T47D (cell line): ENCODE data around the gene SPTLC1.
"Not testable (repeated sequence)": the region's sequence is repeated elsewhere in the genome, so short reads cannot be mapped to it uniquely, and the experiment has no call there.

Source experiments
- DNase-seq, 2 experiments: peaks; one replicate each; pipeline versions ENCODE4 v3.0.0 to v3.0.0-alpha.2; 2011 to 2012; ENCODE audit warnings: low read depth in 1 of 2, low spot score in 1 of 2
- JUND ChIP-seq: IDR thresholded peaks from 2 replicates; pipeline ENCODE4 v1.6.1; 2012; ENCODE audit warnings: low read depth
- in situ Hi-C: cut with HindIII; loops from 2 replicates; pipeline ENCODE4 v1.10.0; 2016; ENCODE audit warnings: low sequenced_read_pairs, low pct_unique_long_range_greater_than_20kb

SPTLC1 gene

GRCh38 chr9:92135576-92135975 lies 20.4 kb upstream of the SPTLC1 start:
- DNase-seq = no peak
- no peak for TF ChIP-seq JUND
- in situ Hi-C loops = no loop called here

- peak; percentile 59 to 74 for DNase-seq
- in situ Hi-C loops = no loop called here
- TF ChIP-seq JUND = no peak
These were observed 18.9 kb upstream of the SPTLC1 start for GRCh38 chr9:92133949-92134604.

GRCh38 chr9:92132913-92133312 lies 17.7 kb upstream of the SPTLC1 start:
- in situ Hi-C loops, DNase-seq: not testable (repeated sequence)

GRCh38 chr9:92132501-92132900 lies 17.3 kb upstream of the SPTLC1 start:
- no peak for DNase-seq
- in situ Hi-C loops = no loop called here
- no peak for TF ChIP-seq JUND

GRCh38 chr9:92122800-92123199 lies 7.6 kb upstream of the SPTLC1 start:
- no peak for DNase-seq
- in situ Hi-C loops = no loop called here
- no peak for TF ChIP-seq JUND

GRCh38 chr9:92122061-92122460 lies 6.8 kb upstream of the SPTLC1 start:
- DNase-seq = no peak
- no peak for TF ChIP-seq JUND
- in situ Hi-C loops = no loop called here

- DNase-seq = no peak
- TF ChIP-seq JUND = no peak
- in situ Hi-C loops = no loop called here
These were observed 6.1 kb upstream of the SPTLC1 start for GRCh38 chr9:92121265-92121664.

- in situ Hi-C loops = no loop called here
- DNase-seq = no peak
- no peak for TF ChIP-seq JUND
These were observed 4.9 kb upstream of the SPTLC1 start for GRCh38 chr9:92120138-92120537.

- in situ Hi-C loops = no loop called here
- DNase-seq = no peak
- no peak for TF ChIP-seq JUND
These were observed 4.4 kb upstream of the SPTLC1 start for GRCh38 chr9:92119586-92119985.

- TF ChIP-seq JUND = no peak
- DNase-seq = no peak
- in situ Hi-C loops = no loop called here
These were observed 7.1 kb downstream of the SPTLC1 start for GRCh38 chr9:92108122-92108521.

- DNase-seq, in situ Hi-C loops: not testable (repeated sequence)
These were observed 9.6 kb downstream of the SPTLC1 start for GRCh38 chr9:92105446-92106225.

- in situ Hi-C loops, DNase-seq: not testable (repeated sequence)
These were observed 11.6 kb downstream of the SPTLC1 start for GRCh38 chr9:92103601-92104000.

- no peak for DNase-seq
- in situ Hi-C loops = no loop called here
- TF ChIP-seq JUND = no peak
These were observed 14.8 kb downstream of the SPTLC1 start for GRCh38 chr9:92100237-92100911.
